G401.6 (cell line): ENCODE measurements around the gene SLC5A2.
"Not testable (repeated sequence)": the region's sequence is repeated elsewhere in the genome, so short reads cannot be mapped to it uniquely, and the experiment has no call there.

Experiments used
- FAIRE-seq: peaks from 2 replicates; lab custom pipeline; 2012; peaks lifted over from hg19 to GRCh38; lab: Jason Lieb, UNC

The SLC5A2 gene

DNA sequence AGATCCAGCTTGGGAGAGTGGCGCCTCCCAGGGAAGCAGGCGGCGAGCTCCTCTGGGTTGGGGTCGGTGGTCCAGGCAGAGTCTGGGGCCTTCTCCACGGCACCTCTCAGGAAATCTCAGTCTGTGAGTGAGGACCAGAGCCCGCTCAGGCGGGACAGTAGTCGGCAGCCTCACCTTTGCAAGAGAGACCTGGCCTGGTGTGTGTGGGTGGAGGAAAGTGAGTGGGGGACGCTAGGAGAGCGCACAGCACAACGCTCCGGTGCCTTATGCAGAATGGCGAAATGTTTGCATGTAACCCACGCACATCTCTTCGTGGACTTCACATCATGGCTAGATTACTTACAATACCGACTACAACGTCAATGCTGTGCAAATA lies 47.0 kb downstream of the SLC5A2 start:
- no peak for FAIRE-seq

DNA sequence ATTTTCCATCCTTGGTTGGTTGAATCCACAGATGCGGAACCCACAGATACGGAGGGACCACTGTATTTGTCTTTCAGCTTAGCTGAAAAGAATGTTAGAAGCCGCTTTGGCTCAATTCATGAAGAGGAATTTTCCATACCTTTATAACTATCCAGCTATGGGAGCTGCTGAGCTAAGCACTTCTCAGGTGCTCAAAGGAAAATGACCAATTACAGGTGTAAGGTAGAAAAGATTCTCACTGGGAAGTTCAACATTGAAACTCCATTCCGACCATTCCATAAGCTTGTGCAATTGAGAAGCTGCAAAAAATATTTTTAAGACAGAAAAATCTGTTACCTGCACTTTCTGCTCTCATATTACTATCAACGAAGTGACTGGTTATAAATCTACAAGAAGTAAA lies 47.5 kb downstream of the SLC5A2 start:
- FAIRE-seq: no peak

DNA sequence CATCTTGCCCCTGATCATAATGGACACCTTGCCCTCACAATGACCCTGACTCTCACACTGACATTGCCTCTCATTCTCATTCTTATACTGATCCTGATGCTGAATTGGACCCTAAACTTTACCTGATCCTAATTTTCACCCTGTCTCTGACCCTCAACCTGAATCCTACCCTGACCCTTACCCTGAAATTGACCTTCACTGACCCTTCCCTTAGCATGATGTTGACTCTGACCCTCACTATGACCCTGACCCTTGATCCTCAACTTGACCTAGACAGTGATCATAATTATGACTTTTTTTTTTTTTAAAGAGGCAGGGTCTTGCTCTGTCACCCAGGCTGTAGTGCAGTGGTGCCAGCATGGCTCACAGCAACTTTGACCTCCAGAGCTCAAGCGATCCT lies 48.2 kb downstream of the SLC5A2 start:
- FAIRE-seq: no peak

DNA sequence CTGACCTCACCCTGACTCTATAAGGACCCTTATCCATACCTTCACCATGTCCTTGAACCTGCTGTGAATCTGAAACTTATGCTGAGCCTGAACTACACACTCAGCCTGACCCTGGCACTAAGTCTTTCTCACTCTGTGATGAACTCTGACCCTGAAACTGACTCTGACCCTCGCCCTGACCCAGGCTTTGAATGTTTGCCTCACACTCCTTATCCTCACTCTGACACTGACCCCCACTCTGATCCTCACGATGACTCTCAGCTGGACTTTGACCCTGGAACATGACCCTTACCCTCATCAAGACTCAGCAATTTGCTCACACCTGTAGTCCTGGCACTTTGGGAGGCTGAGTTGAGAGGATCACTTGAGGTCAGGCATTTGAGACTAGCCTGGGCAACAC lies 49.2 kb downstream of the SLC5A2 start:
- no peak for FAIRE-seq

DNA sequence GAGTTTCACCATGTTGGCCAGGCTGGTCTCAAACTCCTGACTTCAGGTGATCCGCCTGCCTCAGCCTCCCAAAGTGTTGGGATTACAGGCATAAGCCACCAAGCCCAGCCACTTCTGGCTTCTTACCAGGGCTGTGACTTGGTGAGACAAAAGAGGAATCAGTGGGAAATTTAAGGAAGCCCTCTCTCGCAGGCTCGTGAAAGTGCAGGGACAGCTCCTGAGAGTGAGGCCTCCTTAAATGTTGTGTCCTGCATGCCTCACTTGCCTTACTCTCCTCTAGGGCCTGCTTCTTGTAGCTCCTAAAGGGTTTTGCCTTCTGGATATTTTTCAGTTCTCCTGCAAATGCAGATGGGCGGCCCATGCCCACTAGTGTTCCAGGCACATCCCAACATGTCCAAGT lies 50.0 kb downstream of the SLC5A2 start:
- no peak for FAIRE-seq

DNA sequence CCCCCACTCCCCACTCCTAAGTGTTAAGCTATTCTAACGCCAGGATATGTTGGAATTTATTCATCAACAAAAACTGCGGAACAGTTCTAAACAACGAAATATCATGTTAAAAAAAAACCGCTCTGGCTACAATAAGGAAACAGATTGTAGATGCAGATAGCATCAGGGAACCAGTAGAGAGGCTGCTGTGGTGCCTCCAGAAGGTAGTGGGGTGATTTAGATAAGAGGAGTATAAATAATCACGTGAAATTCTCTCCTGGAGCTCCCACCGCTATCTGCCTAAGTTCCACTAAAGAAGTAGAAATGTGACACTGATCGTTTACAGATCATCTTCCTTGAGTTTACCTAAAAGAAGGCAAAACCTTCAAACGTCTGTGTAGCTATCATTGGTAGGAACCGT lies 52.8 kb downstream of the SLC5A2 start:
- no peak for FAIRE-seq

DNA sequence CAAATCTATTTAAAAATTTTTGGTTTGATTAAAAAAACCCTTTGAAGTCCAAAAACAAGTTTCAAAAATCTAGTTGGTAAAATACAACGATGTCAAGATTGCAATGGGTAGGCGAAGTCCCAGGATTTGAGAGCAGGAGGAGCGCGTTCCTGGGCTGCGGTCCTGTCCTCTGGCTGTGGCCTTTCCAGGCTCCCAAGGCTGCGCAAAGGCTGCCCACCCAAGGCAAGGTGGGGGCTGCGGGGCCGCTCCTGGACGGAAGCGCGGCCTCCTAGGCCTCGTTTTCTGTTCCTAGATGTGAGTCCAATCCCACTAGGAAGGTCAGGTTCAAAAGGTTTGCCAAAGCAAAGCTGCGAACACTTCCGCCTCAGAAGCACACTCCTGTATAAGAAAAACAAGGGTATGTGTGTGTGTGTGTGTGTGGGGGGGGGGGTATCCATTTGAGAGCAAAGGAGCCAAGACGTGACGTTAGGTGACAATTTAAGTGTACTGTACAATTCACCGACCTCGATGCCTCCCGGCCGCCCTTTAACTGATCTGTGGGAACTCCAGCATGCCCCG lies 54.0 kb downstream of the SLC5A2 start:
- FAIRE-seq: no peak

DNA sequence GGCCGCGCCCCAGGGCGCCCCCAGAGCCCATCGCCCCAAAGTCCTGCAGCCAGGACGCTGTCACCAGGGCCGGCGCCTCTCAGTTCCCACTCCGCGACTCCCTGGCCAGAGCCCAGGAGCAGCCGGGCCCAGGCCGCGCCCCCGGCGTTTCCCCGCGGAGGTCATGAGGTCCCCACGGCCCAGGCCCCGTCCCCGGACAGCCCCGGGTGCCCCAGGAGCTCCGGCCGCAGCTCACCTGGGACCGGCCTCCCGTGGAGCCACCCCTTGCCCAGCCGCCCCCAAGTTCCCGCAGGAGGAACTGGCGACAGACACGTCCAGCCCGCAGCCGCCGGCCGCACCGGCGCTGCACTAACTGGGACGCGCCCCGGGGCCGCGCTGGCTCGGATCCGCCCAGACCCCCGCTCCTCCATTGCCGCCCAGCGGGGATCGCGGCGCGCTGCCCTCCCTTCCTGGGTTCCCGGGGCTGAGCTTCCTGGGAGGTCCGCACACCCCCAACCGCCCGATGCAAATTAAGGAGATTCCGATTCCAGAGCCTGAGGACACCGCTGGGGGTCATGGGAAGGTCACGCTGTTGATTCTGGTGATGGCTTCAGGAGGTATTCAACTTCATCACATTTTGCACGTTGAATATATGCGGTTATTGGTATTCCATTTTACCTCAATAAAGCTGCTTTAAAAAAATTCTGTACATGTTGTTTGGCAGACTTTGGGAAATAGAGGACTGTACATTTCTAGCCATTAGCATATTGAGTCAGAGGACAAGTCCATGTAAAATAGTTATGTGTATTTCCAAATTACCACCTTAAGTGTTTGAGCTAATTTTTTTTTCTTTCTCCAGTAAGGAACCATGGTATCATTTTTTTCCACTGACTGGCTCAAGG lies 54.7 kb downstream of the SLC5A2 start:
- FAIRE-seq: no peak

DNA sequence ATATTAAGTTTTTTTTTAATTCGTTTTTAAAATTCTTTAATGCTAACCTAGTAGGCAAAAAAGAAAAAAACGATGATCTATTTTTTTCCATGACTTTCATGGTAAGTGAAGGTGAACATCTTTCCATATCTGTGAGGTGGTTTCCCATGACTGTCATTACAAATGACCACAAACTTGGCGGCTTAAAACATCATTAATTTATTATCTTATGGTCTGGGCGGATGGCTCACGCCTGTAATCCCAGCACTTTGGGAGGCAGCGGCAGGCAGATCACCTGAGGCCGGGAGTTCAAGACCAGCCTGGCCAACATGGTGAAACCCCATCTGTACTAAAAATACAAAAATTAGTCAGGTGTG lies 55.3 kb downstream of the SLC5A2 start:
- not testable (repeated sequence) for FAIRE-seq

DNA sequence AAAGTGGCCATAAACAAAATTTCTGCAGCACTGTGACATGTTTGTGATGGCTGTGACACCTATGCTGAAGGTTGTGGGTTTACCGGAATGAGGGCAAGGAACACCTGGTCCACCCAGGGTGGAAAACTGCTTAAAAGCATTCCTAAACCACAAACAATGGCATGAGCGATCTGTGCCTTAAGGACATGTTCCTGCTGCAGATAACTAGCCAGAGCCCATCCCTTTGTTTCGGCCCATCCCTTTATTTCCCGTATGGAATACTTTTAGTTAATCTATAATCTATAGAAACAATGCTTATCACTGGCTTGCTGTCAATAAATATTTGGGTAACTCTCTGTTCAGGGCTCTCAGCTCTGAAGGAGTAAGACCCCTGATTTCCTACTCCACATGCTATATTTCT lies 56.8 kb downstream of the SLC5A2 start:
- FAIRE-seq: not testable (repeated sequence)
